HepG2 (cell line): ENCODE results near the gene CDK12. TPM values are rescaled to one million over a fixed set of nuclear protein-coding genes. Genes with fewer than 3 reads are reported as not detected.

Experiments used
- EZH2 ChIP-seq: conservative IDR thresholded peaks from 2 replicates; pipeline ENCODE4 v1.6.1; 2012; ENCODE audit warnings: mild to moderate bottlenecking, low read depth, low read length, moderate library complexity
- FUBP1 ChIP-seq: sonication (generic); formaldehyde crosslinking; IDR thresholded peaks from 2 replicates; pipeline ENCODE4 v1.5.1; 2020; ENCODE audit warnings: missing genetic modification reagents, mild to moderate bottlenecking, borderline replicate concordance
- LRRFIP1 ChIP-seq: sonication (generic); formaldehyde crosslinking; conservative IDR thresholded peaks from 2 replicates; pipeline ENCODE4 v1.4.0; 2020; ENCODE audit warnings: missing genetic modification reagents
- MAFK ChIP-seq, 2 experiments: IDR thresholded peaks in 1 of 2; conservative IDR thresholded peaks in 1 of 2; 2 replicates each; pipeline ENCODE4 v1.6.1; 2011; ENCODE audit warnings: improper control_type of control experiment in 2 of 2, low read length in 2 of 2
- MLX ChIP-seq: IDR thresholded peaks from 2 replicates; pipeline ENCODE4 v1.6.1; 2016
- PHF8 ChIP-seq: sonication (generic); formaldehyde crosslinking; IDR thresholded peaks from 2 replicates; pipeline ENCODE4 v1.5.0; 2020; ENCODE audit warnings: missing genetic modification reagents
- REST ChIP-seq, 2 experiments: IDR thresholded peaks; 2 replicates each; pipeline ENCODE4 v1.6.1; 2011 to 2012; ENCODE audit warnings: low read length in 2 of 2, borderline replicate concordance in 1 of 2, low read depth in 1 of 2, mild to moderate bottlenecking in 1 of 2, moderate library complexity in 1 of 2
- RFX1 ChIP-seq: fragments of 450-650 bp; IDR thresholded peaks from 2 replicates; pipeline ENCODE4 v1.6.1; 2017
- SP140L ChIP-seq: sonication (generic); formaldehyde crosslinking; IDR thresholded peaks from 2 replicates; pipeline ENCODE4 v1.4.0; 2020; ENCODE audit warnings: missing genetic modification reagents, borderline replicate concordance
- TARDBP ChIP-seq: sonication (generic); formaldehyde crosslinking; IDR thresholded peaks from 2 replicates; pipeline ENCODE4 v1.8.0; 2022; ENCODE audit warnings: mild to moderate bottlenecking, missing genetic modification reagents
- ZBTB25 ChIP-seq: IDR thresholded peaks from 2 replicates; pipeline ENCODE4 v1.6.1; 2018; ENCODE audit warnings: missing genetic modification reagents
- ZBTB33 ChIP-seq: sonication (generic); formaldehyde crosslinking; IDR thresholded peaks from 2 replicates; pipeline ENCODE4 v1.4.0; 2020; ENCODE audit warnings: missing genetic modification reagents
- ZBTB42 ChIP-seq: sonication (generic); formaldehyde crosslinking; IDR thresholded peaks from 2 replicates; pipeline ENCODE4 v1.5.0; 2020; ENCODE audit warnings: mild to moderate bottlenecking, missing genetic modification reagents
- ZNF598 ChIP-seq: sonication (generic); formaldehyde crosslinking; IDR thresholded peaks from 2 replicates; pipeline ENCODE4 v1.5.1; 2020; ENCODE audit warnings: mild to moderate bottlenecking, missing genetic modification reagents, borderline replicate concordance
- ZSCAN30 ChIP-seq: sonication (generic); formaldehyde crosslinking; IDR thresholded peaks from 2 replicates; pipeline ENCODE4 v1.5.0; 2020; ENCODE audit warnings: mild to moderate bottlenecking, missing genetic modification reagents
- polyA plus RNA-seq, 8 experiments: library from polyadenylated mRNA; depleted of rRNA in 3 of 8; stranded (reverse) in 7 of 8; unstranded in 1 of 8; fragments of >200 nt; fragmentation: Illumina TruSeq in 4 of 8; extraction: Trizol in 4 of 8; gene quantifications; 2 replicates each; pipeline versions ENCODE4 v1.2.1 to v1.2.3, GENCODE V29; 2011 to 2016; ENCODE audit warnings: low read depth in 4 of 8, missing spikeins in 1 of 8, mixed read lengths in 1 of 8; ENCODE audit not compliant: insufficient read depth in 1 of 8
- total RNA-seq, 5 experiments: library from RNA; depleted of rRNA; stranded (reverse); fragments of >200 nt; fragmentation: Illumina TruSeq; extraction: Trizol; gene quantifications; 2 replicates each; pipeline ENCODE4 v1.2.3, GENCODE V29; 2016; ENCODE audit warnings: low read depth in 1 of 5

Gene CDK12
- total and polyA plus RNA-seq, 2 of the 13 experiments (the other 11 are each of a cell fraction or from before 2014, with no cell fraction given) = 24.0 to 88.6 TPM

GRCh38 chr17:39573447-39574298, 112.4 kb downstream of the CDK12 start (continued):
- no peak; the same call in 1 of the 2 replicates for TF ChIP-seq ZNF598 (CRISPR knock-in tag)
- no peak for TF ChIP-seq ZSCAN30
- no peak for TF ChIP-seq MLX (CRISPR knock-in tag)
- TF ChIP-seq ZBTB33 (CRISPR knock-in tag) = no peak
- no peak for TF ChIP-seq SP140L (CRISPR knock-in tag)
- TF ChIP-seq REST (IDR thresholded peaks at IDR 0.05; ENCODE audit: borderline replicate concordance in 1 of 2, low read depth in 1 of 2, low read length in 2 of 2) = no peak
- no peak for TF ChIP-seq EZH2
- TF ChIP-seq RFX1 = peak; percentile 69
- 0 out of 2 replicates have a peak, but pooled peaks have one; percentile 42 for TF ChIP-seq TARDBP (CRISPR knock-in tag)
- TF ChIP-seq MAFK (conservative IDR thresholded peaks at IDR 0.05 in 1 of 2, IDR thresholded peaks at IDR 0.05 in 1 of 2; ENCODE audit: low read length in 2 of 2) = no peak
- no peak for TF ChIP-seq FUBP1 (CRISPR knock-in tag)
- peak; percentile 59; the same call in 1 of the 2 replicates for TF ChIP-seq PHF8 (CRISPR knock-in tag)
- TF ChIP-seq ZBTB25 = no peak
- TF ChIP-seq ZBTB42 (CRISPR knock-in tag) = no peak
- TF ChIP-seq LRRFIP1 (CRISPR knock-in tag) = no peak
